HEK293T (cell line): ENCODE results near the gene JTB.

Source experiments
- CTCF ChIA-PET: fragments of 350-600 bp; formaldehyde crosslinking; extraction: SDS; loops from one replicate; lab custom pipeline; 2021; ENCODE audit warnings: antibody characterized with exemption, inconsistent platforms; lab: Yijun Ruan, JAX
- POLR2A ChIA-PET: fragments of 350-600 bp; formaldehyde crosslinking; extraction: SDS; loops from one replicate; lab custom pipeline; 2020; ENCODE audit warnings: antibody characterized with exemption, inconsistent platforms; lab: Yijun Ruan, JAX
- DNase-seq: peaks from one replicate; pipeline ENCODE4 v3.0.0; 2012; ENCODE audit warnings: mixed read lengths; ENCODE audit errors: extremely low spot score
- ARNT ChIP-seq: fragments of 450-650 bp; IDR thresholded peaks from 2 replicates; pipeline ENCODE4 v1.6.1; 2017; ENCODE audit warnings: mild to moderate bottlenecking
- BHLHE40 ChIP-seq: fragments of 450-650 bp; IDR thresholded peaks from 2 replicates; pipeline ENCODE4 v1.6.1; 2016; ENCODE audit warnings: mild to moderate bottlenecking, moderate library complexity, borderline replicate concordance
- CTBP1 ChIP-seq: fragments of 450-650 bp; IDR thresholded peaks from 2 replicates; pipeline ENCODE4 v1.6.1; 2016; ENCODE audit warnings: borderline replicate concordance
- ELF4 ChIP-seq: fragments of 450-650 bp; IDR thresholded peaks from 2 replicates; pipeline ENCODE4 v1.6.1; 2017; ENCODE audit warnings: antibody characterized with exemption
- FOXA1 ChIP-seq: fragments of 450-650 bp; IDR thresholded peaks from 2 replicates; pipeline ENCODE4 v1.6.1; 2016; ENCODE audit warnings: mild to moderate bottlenecking
- FOXK2 ChIP-seq: fragments of 450-650 bp; IDR thresholded peaks from 2 replicates; pipeline ENCODE4 v1.6.1; 2016; ENCODE audit warnings: mild to moderate bottlenecking
- FOXM1 ChIP-seq: fragments of 450-650 bp; IDR thresholded peaks from 2 replicates; pipeline ENCODE4 v1.6.1; 2017; ENCODE audit warnings: mild to moderate bottlenecking, borderline replicate concordance
- HDGF ChIP-seq: fragments of 450-650 bp; IDR thresholded peaks from 2 replicates; pipeline ENCODE4 v1.6.1; 2017; ENCODE audit warnings: antibody characterized with exemption, borderline replicate concordance
- L3MBTL2 ChIP-seq: fragments of 450-650 bp; conservative IDR thresholded peaks from 2 replicates; pipeline ENCODE4 v1.6.1; 2016; ENCODE audit warnings: mild to moderate bottlenecking
- LEF1 ChIP-seq: fragments of 450-650 bp; IDR thresholded peaks from 2 replicates; pipeline ENCODE4 v1.6.1; 2017; ENCODE audit warnings: mild to moderate bottlenecking, borderline replicate concordance
- NFRKB ChIP-seq: fragments of 450-650 bp; IDR thresholded peaks from 2 replicates; pipeline ENCODE4 v1.6.1; 2016; ENCODE audit warnings: mild to moderate bottlenecking, moderate library complexity
- PKNOX1 ChIP-seq: fragments of 450-650 bp; IDR thresholded peaks from 2 replicates; pipeline ENCODE4 v1.6.1; 2016
- SP1 ChIP-seq: fragments of 450-650 bp; IDR thresholded peaks from 2 replicates; pipeline ENCODE4 v1.6.1; 2017
- SUZ12 ChIP-seq: fragments of 450-650 bp; IDR thresholded peaks from 2 replicates; pipeline ENCODE4 v1.6.1; 2016; ENCODE audit warnings: mild to moderate bottlenecking
- TARDBP ChIP-seq: fragments of 450-650 bp; IDR thresholded peaks from 2 replicates; pipeline ENCODE4 v1.6.1; 2016
- ZNF384 ChIP-seq: fragments of 450-650 bp; IDR thresholded peaks from 2 replicates; pipeline ENCODE4 v1.6.1; 2016

The JTB gene

GRCh38 chr1:153939476-153939875 is 38.0 kb downstream of the JTB start:
- TF ChIP-seq L3MBTL2 (no peak), BHLHE40 (no peak), SP1 (no peak), FOXM1 (no peak), PKNOX1 (no peak), FOXA1 (no peak), LEF1 (no peak), ARNT (no peak), CTBP1 (no peak), SUZ12 (no peak), ZNF384 (no peak)
- ChIA-PET POLR2A (interaction anchor here (0.9 to 2.2 kb wide), 4 partner anchors 11 to 28 kb away, joined by 3 to 11 read pairs (median 6); partner anchors contain the start of gene GATAD2B), CTCF (no interaction called here)
- DNase-seq, result no peak

GRCh38 chr1:153938996-153939395 is 38.5 kb downstream of the JTB start:
- no peak for DNase-seq
- POLR2A ChIA-PET, result interaction anchor here (1.5 kb wide), 1 partner anchor 29 kb away, joined by 5 read pairs; the partner anchor contains the start of gene CREB3L4
- CTCF ChIA-PET, result interaction anchor here (1.0 kb wide), 1 partner anchor 9 kb away, joined by 3 read pairs; no protein-coding TSS in a partner anchor
- TF ChIP-seq L3MBTL2 (no peak), ELF4 (no peak), ZNF384 (no peak), ARNT (no peak), FOXK2 (no peak), SP1 (no peak), PKNOX1 (no peak), FOXM1 (no peak), FOXA1 (no peak)

- TF ChIP-seq ZNF384, result no peak
- no peak for TF ChIP-seq TARDBP
- TF ChIP-seq NFRKB, result no peak
- no peak for TF ChIP-seq FOXM1
- TF ChIP-seq CTBP1, result no peak
- TF ChIP-seq HDGF, result no peak
- TF ChIP-seq L3MBTL2, result no peak
- no peak for TF ChIP-seq LEF1
- no peak for TF ChIP-seq SP1
- TF ChIP-seq FOXK2, result no peak
- POLR2A ChIA-PET, result interaction anchor here (0.7 to 1.5 kb wide), 3 partner anchors 9 to 31 kb away, joined by 3 to 5 read pairs (median 3); partner anchors contain the start of gene CREB3L4
- CTCF ChIA-PET, result no interaction called here
- no peak for DNase-seq
These were observed 40.1 kb downstream of the JTB start for GRCh38 chr1:153937331-153937730.

- no peak for DNase-seq
- ChIA-PET CTCF (no interaction called here), POLR2A (no interaction called here)
- TF ChIP-seq ZNF384 (no peak), FOXA1 (no peak), FOXK2 (no peak), TARDBP (no peak), SUZ12 (no peak), L3MBTL2 (no peak), LEF1 (no peak), CTBP1 (no peak), ELF4 (no peak), HDGF (no peak), NFRKB (no peak)
These were observed 41.3 kb downstream of the JTB start for GRCh38 chr1:153936011-153936802.

- DNase-seq, result no peak
- TF ChIP-seq SP1, result no peak
- no peak for TF ChIP-seq PKNOX1
- TF ChIP-seq SUZ12, result no peak
- TF ChIP-seq TARDBP, result no peak
- TF ChIP-seq ZNF384, result no peak
- TF ChIP-seq FOXM1, result no peak
- POLR2A ChIA-PET, result interaction anchor here (0.6 to 1.4 kb wide), 5 partner anchors 9 to 33 kb away, joined by 3 to 8 read pairs (median 4); partner anchors contain the start of genes CREB3L4, DENND4B and GATAD2B
- CTCF ChIA-PET, result no interaction called here
These were observed 42.7 kb downstream of the JTB start for GRCh38 chr1:153934746-153935145.

- no peak for DNase-seq
- POLR2A ChIA-PET, result interaction anchor here (0.8 to 1.4 kb wide), 4 partner anchors 11 to 34 kb away, joined by 3 to 8 read pairs (median 4); partner anchors contain the start of genes CREB3L4, DENND4B and GATAD2B
- CTCF ChIA-PET, result no interaction called here
- TF ChIP-seq FOXM1, result no peak
These were observed 43.5 kb downstream of the JTB start for GRCh38 chr1:153933955-153934354.
